GM21381 (cell line): Measurements from ENCODE around the gene ACER1.
"Not testable (repeated sequence)": the region's sequence is repeated elsewhere in the genome, so short reads cannot be mapped to it uniquely, and the experiment has no call there.

Experiments used
- ATAC-seq: cut with Tn5 transposase; IDR thresholded peaks from one replicate; pipeline ENCODE4 v1.9.1; 2021; ENCODE audit warnings: mild to moderate bottlenecking, moderate library complexity; ENCODE audit not compliant: unreplicated experiment

The ACER1 gene

DNA sequence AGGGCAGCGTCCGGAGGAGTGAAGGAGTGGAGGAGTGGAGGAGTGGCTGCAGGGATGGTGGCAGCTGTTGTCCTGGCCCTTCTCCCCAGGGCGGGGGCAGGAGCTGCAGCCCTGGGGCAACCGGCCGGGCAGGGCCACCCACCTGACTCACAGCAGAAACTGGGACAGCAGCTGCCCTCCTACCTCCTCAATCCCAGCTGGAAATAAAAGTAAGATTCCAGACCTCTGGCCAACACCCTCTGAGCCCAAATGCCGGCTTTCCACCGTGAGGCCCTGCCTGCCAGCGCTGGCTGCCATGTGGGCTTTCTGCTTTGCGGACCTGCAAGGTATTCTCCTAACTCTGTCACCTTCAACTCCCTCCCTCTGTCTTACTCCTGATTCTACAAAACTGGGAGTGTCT is 24.6 kb upstream of the ACER1 start:
- ATAC-seq = no peak

DNA sequence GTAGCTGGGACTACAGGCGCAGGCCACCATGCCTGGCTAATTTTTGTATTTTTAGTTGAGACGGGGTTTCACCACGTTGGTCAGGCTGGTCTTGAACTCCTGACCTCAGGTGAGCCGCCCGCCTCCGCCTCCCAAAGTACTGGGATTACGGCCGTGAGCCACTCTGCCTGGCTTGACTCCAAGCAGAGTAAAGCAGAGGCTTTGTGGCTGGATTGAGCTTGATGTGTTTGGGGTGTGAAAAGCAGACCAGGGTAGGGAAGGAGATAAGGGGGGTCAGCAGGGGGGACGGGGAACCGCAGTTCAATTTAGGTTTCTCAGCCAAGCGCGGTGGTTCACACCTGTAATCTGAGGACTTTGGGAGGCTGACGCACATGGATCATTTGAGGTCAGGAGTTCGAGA is 23.8 kb upstream of the ACER1 start:
- ATAC-seq = no peak

DNA sequence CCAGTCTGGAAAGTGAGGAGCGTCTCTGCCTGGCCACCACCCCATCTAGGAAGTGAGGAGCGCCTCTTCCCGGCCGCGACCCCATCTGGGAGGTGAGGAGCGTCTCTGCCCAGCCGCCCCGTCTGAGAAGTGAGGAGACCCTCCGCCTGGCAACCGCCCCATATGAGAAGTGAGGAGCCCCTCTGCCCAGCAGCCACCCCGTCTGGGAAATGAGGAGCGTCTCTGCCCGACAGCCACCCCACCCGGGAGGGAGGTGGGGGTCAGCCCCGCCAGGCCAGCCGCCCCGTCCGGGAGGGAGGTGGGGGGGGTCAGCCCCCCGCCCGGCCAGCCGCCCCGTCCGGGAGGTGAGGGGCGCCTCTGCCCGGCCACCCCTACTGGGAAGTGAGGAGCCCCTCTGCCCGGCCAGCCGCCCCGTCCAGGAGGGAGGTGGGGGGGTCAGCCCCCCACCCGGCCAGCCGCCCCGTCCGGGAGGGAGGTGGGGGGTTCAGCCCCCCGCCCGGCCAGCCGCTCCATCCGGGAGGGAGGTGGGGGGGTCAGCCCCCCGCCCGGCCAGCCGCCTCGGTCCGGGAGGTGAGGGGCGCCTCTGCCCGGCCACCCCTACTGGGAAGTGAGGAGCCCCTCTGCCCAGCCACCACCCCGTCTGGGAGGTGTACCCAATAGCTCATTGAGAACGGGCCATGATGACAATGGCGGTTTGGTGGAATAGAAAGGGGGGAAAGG is 22.1 kb upstream of the ACER1 start:
- ATAC-seq = not testable (repeated sequence)

DNA sequence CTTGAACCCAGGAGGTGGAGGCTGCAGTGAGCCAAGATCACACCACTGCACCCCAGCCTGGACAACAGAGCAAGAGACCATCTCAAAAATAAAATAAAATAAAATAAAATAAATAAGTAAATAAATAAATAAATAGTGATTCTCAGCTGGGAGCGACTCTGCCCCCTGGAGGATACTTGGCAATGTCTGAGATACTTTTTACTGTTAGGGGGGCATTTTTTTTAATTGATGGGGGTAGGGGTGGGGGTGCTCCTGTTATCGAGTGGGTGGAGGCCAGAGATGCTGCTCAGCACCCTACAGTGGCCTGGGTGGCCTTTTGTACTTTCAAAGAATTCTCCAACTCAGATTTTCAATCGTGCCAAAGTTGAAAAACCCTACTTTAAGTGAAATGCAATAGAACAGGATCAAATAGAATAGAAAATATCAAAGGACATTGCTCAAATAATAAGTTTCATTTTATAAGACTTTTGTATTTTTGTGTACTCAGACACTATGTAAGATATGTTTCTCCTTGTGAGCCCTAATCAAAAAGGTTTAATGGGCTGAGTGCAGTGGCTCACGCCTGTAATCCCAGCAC is 20.8 kb upstream of the ACER1 start:
- ATAC-seq = no peak

DNA sequence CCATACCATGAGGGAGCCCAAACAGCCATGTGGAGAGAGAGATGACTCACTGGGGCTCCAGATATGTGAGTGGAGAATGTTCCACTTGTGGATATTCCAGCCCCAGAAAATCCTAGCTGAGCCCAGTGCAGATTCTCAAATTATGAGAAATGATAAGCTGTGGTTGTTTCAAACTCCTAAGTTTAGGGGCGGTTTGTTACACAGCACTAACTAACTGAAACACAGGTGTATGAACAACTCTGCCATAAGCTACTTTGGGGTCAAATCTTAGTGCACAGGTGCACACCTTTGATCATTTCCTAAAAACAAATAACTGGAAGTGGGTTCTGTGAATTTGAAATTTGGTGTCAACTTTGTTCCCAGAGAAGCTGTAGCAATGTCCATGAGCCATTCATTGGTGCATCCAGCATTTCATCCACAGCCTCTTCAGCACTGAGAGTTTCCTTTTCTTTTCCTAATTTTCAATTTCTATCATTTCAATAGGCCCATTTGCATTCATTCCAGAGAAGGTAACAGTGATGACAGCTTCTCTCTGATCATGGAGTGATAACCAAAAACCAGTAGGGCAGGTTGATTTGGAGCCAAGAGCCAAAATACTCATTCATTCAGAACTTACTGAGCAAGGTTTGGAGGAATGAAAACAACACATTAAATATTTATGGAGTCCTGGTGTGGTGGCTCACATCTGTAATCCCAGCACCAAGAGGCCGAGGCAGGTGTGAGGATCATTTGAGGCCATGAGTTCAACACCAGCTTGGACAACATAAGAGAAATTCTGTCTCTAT is 19.2 kb upstream of the ACER1 start:
- no peak for ATAC-seq

DNA sequence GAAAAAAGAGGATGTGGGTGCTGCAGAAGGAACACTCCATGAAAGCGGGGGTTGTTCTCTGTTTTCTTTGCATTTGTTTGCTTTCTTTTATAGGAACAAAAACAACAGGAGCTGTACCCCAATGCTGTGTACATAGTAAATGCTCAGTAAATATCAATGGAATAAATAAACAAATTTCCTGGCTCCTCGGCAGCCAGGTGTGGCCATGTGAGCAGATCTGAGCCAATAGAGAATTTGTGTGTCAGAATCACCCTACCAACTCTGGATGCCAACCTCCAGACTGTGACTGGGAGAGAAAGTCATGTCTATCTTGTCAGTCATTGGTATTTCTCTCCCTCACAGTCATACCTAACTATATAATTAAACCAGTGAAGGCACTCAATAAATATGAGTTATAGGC is 17.3 kb upstream of the ACER1 start:
- ATAC-seq = no peak

DNA sequence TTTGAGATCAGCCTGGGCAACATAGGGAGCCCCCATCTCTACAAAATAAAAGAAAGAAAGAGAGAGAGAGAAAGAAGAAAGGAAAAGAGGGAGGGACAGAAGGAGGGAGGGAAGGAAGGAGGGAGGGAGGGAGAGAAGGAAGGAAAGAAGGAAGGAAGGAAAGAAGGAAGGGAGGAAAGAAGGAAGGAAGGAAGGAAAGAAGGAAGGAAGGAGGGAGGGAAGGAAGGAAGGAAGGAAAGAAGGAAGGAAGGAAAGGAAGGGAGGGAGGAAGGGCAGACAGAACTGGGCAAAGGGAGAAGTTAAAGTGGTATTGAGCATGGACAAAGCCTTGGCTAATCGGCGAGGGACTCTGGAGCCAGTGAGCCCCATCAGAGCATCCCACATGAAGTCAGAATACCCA is 15.9 kb upstream of the ACER1 start:
- ATAC-seq = not testable (repeated sequence)

DNA sequence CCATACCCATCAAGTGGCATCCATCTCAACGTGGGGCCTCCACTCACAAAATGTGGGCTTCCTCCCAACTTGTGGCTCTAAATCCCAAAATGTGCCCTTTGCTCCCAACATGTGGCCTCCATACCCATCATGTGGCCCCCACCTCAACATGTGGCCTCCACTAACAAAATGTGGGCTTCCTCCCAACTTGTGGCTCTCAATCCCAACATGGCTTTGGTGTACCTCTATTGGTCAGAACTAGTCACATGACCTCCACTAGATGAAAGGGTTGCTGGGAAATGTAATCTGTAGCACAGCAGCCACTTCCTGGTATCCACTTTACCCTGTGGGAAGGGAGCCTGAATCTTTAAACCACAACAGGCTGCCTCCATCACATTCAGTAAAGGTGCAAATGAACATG is 10.1 kb upstream of the ACER1 start:
- ATAC-seq = no peak

DNA sequence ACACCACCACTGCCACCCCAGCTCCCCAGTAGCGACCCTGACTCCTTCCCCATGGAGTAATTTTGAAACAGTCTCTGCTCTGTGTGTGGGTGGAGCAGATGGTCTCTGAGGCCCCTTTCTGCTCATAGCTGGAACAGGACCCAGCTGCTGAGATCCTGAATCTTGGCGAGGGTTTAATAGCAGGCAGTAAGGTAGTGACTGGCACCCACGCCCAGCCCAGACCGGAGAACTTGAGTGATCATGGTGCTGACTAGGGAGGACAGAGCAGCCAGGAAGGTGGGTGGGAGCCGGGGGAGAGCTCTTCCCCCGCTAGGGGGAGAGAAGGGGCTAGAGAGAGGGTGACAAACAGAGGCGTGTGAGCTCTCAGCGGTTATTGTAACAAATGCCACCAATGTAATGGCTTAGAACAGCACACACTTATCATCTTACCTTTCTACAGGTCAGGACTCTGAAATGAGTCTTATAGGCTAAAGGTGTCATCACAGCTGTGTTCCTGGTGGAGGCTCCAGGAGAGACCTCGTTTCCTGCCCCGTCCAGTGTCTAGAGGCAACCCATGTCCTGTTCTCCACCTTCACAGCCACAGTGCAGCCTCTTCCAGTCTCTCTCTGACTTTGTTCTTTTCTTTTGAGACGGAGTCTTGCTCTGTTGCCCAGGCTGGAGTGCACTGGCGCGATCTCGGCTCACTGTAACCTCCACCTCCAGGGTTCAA is 7.2 kb upstream of the ACER1 start:
- no peak for ATAC-seq

DNA sequence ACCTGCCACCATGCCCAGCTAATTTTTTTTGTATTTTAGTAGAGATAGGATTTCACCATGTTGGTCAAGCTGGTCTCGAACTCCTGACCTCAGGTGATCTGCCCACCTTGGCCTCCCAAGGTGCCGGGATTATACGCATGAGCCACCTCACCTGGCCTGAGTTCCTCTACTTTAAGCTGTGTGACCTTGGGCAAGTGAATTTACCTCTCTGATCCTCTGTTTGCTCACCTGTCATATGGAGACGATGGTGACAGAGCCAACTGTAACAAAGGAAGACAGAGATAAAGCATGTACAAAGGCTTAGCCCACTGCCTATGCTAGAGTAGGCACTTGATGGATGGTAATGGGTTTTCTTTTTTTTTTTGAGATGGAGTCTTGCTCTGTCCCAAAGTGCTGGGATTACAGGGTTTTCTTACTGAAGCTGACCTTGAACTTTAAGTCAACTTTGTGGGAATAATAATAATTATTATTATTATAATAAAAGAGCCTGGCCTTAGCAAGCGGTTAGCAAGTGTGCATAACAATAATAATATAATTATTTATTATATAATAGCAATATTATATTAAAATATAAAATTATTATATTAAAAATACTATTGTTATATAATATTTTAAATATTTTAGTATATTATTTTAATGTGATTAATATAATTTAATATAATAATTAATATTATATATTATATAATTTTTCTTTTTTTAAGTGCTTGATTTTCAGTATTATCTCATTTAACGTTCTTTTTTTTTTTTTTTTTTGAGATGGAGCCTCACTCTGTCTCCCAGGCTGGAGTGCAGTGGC is 1.3 kb upstream of the ACER1 start:
- ATAC-seq = no peak

DNA sequence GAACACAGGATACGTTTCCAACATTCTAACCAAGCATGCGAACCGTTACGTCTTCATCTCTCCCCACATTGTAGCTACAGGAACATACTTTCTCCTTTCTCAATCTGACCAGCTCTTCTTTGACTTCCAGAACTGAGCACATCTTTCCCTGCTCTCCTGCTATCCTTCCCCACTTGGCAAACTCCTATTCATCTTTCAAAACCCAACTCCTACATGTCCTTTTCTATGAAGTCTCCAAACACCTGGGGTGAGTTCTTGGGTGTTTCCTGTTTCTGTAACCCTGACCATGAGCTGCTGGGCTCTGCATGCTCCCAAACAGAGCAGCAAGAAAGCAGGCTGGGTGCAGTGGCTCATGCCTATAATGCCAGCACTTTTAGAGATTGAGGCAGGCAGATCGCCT is 6.6 kb downstream of the ACER1 start:
- no peak for ATAC-seq

DNA sequence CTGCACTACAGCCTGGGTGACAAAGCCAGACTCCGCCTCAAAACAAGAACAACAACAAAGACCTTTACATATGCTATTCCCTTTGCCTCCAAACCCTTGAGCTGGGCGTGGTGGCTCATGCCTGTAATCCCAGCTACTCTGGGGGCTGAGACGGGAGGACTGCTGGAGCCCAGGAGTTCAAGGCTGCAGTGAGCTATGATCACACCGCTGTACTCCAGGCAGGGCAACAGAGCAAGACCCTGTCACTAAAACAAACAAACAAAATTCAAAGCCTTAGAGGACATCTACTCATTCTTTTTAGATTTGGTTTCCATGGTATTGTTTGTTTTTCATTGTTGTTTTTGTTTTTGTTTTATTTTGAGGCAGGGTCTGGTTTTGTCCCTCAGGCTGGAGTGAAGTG is 7.8 kb downstream of the ACER1 start:
- no peak for ATAC-seq

DNA sequence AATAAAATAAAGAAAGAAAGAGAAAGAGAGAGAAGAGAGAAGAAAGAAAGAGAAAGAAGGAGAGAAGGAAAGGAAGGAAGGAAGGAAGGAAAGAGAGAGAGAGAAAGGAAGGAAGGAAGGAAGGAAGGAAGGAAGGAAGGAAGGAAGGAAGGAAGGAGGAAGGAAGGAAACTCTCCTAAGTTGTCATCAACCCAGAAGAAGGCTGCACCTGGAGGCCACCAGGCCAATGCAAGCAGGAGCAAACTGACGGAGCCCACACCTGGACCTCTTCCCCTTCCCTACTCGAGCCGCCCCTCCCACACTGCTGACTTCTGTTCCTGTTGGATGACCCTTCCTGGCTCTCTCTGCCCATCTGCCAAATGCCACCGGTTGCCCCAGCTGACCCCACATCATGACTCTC is 8.7 kb downstream of the ACER1 start:
- no peak for ATAC-seq

DNA sequence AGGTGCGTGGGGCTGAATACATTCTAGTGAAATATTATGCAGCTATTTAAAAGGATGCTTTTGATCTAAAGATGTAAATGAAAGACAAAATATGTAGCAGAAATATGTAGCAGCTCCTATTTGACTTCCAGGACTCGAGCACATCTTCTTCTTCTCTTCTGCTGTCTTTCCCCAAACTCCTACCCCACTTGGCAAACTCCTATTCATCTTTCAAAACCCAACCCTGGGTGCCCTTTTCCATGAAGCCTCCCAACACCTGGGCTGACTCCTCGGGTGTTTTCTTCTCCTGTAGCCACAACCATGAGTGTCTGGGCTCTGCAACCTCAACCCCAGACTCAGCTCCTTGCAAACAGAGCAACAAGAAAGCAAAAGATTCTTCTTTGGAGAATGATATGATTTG is 11.1 kb downstream of the ACER1 start:
- no peak for ATAC-seq

DNA sequence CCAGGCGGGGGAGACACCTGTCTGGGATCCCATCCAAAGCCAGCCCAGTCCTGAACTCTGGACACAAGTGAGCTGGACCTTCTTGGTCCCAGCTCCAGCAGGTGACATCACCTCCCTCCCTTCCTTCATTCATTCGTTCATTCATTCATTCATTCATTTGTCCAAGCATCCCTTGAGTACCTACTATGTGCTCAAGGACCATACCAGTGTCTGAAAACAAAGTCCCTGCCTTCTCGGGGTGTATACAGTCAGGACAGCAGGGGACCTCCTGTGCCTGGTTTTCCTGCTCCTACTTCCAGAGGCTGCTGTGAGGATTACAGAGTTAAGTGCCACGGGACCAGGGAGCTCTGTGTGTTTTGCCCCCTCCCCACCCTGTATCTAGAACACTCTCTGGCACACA is 14.0 kb downstream of the ACER1 start:
- no peak for ATAC-seq

DNA sequence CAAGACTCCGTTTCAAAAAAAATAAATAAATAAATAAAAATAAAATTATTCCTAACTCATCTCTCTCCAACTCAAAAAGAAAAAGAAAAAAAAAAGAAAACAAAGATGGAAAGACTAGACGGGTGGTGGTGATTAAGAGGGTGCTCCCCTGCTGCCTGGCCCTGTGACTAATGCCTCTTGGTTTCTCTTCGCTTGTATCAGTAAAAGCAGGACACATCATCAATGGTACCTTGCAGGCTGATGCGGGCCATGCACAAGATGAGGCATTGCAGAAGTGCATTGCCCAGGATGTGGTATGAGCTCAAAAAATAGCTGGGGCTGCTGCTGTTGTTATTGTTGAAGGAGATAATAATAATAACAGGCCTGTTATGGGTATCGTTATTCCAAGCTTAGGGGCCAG is 14.6 kb downstream of the ACER1 start:
- ATAC-seq = no peak

DNA sequence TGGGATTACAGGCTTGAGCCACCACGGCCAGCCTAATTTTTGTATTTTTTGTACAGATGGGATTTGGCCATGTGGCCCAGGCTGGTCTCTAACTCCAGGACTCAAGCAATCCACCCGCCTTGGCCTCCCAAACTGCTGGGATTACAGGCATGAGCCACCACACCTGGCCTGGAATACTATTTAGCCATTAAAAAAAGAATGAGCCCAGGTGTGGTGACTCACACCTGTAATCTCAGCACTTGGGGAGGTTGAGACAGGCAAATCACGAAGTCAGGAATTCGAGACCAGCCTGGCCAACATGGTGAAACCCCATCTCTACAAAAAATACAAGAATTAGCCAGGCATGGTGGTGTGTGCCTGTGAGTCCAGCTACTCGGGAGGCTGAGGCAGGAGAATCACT is 17.8 kb downstream of the ACER1 start:
- ATAC-seq = not testable (repeated sequence)

DNA sequence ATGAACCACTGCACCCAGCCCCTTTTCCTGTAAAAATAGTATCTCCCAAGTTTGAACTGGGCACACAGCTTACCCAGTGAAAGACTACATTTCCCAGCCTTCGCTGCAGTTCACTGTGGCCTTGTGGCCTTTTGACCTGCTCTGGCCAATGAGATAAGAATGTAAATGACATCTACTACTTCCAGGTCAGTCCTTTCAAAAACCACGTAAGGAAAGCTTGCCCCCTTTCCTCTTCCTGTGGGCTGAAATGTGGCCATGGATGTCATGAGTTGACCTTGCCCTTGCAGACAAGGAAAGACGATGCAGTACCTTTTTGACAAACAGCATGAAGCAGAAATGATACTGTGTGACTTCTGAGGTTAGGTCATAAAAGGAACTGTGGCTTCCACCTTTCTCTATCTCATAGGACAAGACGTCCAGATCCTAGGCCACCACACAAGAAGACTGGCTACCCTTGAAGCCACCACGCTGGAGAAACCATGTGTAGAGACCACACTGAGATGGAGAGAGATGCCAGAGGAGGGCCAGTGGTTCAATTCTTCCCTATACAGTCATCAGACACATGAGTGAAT is 19.9 kb downstream of the ACER1 start:
- no peak for ATAC-seq

DNA sequence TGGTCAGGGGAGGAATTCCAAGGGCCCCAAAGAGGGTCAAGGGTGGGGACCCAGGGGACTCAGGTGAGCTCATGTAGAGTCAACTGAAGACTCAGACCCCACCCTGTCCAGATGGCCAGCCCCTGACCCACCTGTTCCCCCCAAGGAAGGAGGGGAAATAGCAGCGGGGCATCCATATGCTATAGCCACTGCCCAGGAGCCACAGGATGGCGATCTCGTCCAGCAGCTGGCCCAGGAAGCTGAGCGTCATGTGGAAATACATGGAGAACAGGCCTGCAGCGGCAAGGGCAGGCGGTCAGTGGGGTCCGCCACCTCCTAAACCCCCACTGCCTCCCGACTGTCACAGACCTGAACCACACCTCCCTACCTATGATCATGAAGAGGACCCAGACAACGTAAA is 21.4 kb downstream of the ACER1 start:
- ATAC-seq = no peak

DNA sequence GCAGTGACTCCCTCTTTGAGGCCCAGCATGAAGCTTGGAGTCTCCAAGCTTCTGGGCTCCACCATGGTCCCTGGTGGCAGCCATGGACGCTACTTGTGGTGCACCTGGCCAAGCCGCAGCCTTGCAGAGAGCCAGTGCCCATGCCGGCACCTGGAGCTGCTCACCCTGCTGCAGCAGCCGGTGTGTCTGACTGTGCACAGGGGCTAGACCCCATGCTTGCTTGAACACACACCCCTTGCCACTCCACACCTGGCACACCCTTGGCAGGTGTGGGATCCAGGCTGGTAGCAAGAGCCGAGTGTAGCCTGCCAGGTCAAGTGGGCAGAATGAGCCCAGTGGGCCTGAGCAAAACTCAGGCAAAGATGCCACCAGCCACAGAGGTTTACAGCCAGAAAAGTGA is 35.0 kb downstream of the ACER1 start:
- no peak for ATAC-seq

DNA sequence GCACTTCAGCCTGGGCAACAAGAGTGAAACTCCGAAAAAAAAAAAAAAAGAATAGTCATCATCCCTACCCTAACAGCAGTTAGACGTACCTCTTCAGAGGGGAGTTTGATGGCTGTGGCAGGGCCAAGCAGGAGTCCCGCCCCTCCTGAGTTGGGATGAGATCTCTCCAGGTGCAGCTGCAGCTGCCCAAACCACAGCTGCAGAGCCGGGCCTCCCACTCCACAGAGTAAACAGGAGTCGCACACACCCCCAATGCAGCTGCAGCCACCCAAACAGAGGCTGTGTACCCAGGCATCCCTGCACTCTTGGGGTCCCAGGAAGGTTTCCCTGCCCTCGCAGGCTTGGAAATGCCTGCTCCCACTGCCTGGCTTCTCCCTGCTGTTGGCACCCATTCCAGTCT is 36.2 kb downstream of the ACER1 start:
- no peak for ATAC-seq
